Ramos (cell line): ENCODE results near the gene IL6R.

Source experiments
- in situ Hi-C: fragments of 300-500 bp; cut with MboI; formaldehyde crosslinking; loops from one replicate; pipeline ENCODE4 v1.14.3; 2022; ENCODE audit warnings: low sequenced_read_pairs; ENCODE audit not compliant: unreplicated experiment

The IL6R gene

GRCh38 chr1:154500533-154500932 is 95.4 kb downstream of the IL6R start:
- in situ Hi-C loops: no loop called here

GRCh38 chr1:154501423-154502065 is 96.4 kb downstream of the IL6R start:
- in situ Hi-C loops: no loop called here

GRCh38 chr1:154502066-154502743 is 97.1 kb downstream of the IL6R start, which contains the start of the genes SHE and TDRD10:
Gene SHE, minus strand, starts transcription at chr1:154502412. Its CDS starts 386 bp downstream, at chr1:154502026.
Gene TDRD10, plus strand, starts transcription at chr1:154502219. Its CDS starts 4,685 bp downstream, at chr1:154506904.
- in situ Hi-C loops: no loop called here

- in situ Hi-C loops: no loop called here
These were observed 97.6 kb downstream of the IL6R start for GRCh38 chr1:154502744-154503115.

GRCh38 chr1:154503898-154504297 is 98.8 kb downstream of the IL6R start:
- in situ Hi-C loops: no loop called here

- in situ Hi-C loops: no loop called here
These were observed 107.6 kb downstream of the IL6R start for GRCh38 chr1:154512760-154513159.

- in situ Hi-C loops: no loop called here
These were observed 109.0 kb downstream of the IL6R start for GRCh38 chr1:154514066-154514553.

- in situ Hi-C loops: no loop called here
These were observed 112.5 kb downstream of the IL6R start for GRCh38 chr1:154517661-154518060.
